HK-2 (cell line): Measurements from ENCODE around the gene THAP11.

Experiments
- DNase-seq: peaks from one replicate; pipeline ENCODE4 v3.0.0-alpha.2; 2018; ENCODE audit not compliant: unreplicated experiment

THAP11 gene

GRCh38 chr16:67841816-67842508 is at the start of gene THAP11:
THAP11 (plus strand) TSS chr16:67842320; CDS start chr16:67842555, 235 bp downstream.
- DNase-seq = peak; percentile 95

- DNase-seq = no peak
Observed at GRCh38 chr16:67796099-67796718, 45.9 kb upstream of the THAP11 start.

DNA sequence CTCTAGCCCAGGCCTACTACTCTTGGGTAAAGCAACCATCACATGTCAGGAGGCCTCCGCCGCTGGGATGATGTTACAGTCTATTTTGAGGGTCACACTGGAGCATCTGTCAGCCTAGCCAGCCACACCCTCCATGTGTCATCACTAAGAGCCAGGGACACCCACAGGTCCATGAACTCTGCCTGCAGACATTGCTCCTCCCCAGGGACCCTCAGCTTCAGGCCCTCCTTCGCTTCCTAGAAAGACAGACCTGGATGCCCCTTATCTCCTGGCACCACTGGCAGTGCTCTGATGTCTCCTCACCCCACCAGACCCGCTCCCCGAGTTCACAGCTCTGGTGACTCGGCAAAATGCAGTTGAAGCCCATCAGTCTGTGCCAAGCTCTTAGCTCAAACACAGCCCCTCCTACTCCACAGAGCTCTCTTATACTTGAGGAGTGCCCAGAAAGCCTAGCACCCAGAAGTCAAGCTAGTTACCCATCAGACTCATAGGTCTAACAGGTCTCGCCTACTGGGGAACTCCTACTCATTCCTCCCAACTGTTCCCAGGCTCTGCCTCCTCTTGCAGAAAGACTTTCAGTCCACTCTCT is 41.7 kb upstream of the THAP11 start:
- no peak for DNase-seq

DNA sequence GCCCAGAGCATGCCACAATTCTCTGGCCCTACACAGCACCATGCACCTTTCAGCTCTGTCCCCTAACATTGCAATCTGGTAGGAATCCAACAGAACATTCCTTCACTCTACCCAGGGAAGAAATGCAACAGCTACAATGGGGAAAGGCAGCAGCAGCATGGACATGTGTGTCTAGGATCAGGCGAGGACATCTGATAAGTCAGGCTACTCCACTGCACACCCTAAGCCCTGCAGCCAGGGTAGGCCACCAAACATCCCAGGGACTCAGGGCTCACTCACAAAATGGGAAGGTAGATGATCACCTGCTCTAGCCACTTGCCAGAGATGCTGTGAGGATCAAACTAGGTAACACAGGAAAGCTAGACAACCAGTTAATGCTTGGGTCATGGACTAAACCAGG is 40.9 kb upstream of the THAP11 start:
- DNase-seq = no peak

DNA sequence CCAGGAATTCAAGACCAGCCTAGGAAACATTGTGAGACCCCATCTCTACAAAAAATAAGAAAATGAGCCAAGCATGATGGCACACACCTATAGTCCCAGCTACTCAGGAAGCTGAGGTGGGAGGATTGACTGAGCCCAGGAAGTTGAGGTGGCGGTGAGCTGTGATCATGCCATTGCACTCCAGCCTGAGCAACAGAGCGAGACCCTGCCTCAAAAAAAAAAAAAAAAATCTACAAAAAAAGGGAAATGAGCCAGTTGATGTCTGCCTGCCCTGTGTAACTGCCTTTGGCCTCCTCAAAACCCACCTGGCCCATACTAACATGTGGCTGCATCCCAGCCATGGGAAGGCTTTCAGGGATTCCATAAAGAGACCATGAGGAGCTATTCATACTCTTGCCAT is 40.2 kb upstream of the THAP11 start:
- no peak for DNase-seq

- DNase-seq = no peak
Observed at GRCh38 chr16:67803894-67804293, 38.2 kb upstream of the THAP11 start.

DNA sequence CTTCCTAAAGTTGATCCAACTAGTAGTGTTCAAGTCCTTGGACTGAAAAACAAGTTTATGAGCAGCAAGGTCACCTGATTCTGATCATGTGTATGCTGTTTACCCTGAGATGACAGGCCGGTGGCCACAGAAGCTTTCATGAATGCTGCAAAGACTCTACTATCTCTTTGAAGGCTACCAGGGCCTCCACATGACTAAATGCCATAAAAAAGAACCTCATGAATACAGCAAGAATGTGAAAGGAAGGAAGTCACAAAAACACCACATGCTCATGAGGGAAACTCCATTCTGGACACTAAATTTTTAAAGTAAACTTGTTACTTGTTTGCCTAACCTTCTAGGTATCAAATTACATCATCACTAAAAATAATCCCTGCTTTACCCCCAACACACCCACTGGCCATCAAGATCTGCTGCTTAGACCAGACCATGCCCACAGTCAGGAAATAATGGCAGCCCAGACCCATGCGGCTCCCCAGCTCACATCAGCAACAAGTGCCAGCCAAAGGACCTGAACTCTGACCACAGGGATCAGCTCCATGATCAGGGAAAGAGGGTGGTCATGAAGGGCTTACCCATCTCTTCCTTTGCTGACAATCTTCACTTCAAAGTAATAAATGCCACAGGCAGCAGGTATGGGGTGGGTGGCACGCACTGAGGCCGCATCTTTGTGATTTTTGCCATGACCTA is 37.1 kb upstream of the THAP11 start:
- DNase-seq = no peak

GRCh38 chr16:67805718-67806427 is 36.2 kb upstream of the THAP11 start:
- no peak for DNase-seq

DNA sequence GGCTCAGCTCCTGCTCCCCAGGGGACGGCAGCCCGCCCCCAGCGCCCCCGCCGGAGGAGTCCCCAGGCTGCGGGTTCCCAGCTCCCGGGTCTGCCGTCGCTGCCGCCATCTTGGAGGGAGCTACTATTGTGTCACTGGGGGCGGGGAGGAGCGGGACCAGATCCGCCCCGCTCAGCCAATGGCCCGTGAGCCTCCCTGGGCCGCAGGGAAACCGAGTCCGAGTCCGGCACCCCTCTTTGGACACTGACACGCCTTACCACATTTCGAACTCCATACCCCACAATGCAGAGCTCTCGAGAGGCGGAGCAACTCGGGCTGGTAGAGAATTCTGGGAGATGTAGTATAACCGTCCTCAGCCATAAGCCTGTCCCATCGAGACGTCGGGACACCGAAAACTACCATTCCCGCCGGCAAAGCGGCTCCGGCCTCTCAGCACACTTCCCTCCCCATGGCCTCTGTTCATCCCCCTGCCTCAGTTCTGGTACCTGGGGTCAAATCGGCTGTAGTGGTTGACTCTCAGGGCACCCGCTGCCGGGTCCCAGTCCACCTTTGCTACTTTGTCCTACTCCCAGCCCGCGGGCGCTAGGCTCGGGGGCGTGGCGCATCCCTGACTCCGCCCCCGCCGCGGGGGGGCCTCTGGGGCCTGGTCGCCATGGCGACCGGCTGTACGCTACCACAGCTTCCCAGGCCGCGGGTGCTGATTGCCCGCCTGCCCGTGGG is 35.5 kb upstream of the THAP11 start, which contains the start of the genes RANBP10 and TSNAXIP1:
RANBP10 (minus strand) TSS at position 133 of the 720 bp plus-strand sequence; CDS start at position 109, 24 bp downstream.
TSNAXIP1 (plus strand) TSS at position 462 of the 720 bp plus-strand sequence. CDS start 261 bp downstream, outside the sequence.
- DNase-seq = peak; percentile 97

DNA sequence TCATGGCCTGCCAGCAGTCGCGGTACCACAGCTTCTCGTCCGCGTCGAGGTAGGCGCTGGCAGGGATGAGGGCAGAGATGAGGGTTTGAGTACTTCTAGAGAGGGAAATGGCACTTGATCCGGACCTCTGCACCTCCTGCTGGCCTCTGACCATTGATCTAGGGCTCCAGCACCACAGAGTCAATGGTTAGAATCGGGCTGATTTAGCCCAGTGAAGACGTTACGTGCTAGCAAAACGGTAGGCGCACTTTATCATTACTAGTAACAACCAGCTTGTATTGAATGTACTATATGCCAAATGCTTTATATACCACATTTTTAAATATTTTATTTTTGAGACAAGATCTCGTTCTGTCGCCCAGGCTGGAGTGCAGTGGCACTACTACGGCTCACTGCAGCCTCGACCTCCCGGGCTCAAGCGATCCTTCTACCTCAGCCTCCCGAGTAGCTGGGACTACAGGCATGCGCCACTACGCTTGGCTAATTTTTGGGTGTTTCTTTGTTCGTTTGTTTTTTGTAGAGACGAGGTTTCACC is 34.9 kb upstream of the THAP11 start:
- DNase-seq = no peak

GRCh38 chr16:67811899-67812298 is 30.2 kb upstream of the THAP11 start:
- no peak for DNase-seq

GRCh38 chr16:67814567-67814966 is 27.6 kb upstream of the THAP11 start:
- no peak for DNase-seq

DNA sequence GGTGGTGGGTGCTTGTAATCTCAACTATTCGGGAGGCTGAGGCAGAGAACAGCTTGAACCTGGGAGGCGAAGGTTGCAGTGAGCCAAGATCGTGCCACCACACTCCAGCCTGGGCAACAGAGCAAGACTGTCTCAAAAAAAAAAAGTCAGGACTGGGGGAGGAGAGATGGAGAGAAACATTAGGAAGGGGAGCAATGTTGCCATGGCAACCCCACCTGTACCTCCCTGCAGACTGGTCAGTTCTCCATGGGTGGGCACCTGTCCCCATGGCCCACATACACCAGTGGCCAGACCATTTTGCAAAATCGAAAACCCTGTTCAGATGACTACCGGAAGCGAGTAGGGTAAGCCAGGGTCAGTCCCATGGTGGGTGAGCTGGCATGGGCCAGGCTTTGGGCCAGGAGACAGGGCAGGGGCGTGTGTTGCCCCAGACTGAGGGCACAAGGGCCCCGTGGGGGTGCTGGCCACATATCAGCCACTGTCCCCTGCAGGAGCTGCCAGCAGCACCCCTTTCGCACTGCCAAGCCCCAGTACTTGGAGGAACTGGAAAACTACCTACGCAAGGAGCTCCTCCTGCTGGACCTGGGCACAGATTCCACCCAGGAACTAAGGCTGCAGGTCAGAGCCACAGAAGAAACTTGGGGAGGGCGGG is 21.4 kb upstream of the THAP11 start:
- no peak for DNase-seq

DNA sequence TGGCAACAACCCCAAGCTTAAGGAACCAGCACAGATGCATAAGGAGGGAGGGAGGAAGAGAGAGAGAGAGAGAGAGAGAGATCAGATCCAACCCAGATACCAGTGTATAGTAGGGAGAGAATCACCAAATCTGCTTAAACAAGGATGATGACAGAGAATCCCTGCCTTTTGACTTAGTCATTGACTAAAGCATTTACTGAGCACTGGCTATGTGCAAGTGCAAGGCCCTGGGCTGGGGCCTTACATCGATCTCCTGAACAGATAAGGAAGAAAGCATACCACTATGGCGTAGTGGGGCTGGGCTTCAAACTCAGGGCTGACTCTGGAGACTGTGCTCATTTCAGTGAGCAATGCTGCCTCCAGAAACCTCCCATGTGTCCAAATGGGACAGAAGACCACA is 19.6 kb upstream of the THAP11 start:
- no peak for DNase-seq

GRCh38 chr16:67825119-67825518 is 17.0 kb upstream of the THAP11 start:
- no peak for DNase-seq

GRCh38 chr16:67825906-67826305 is 16.2 kb upstream of the THAP11 start:
- DNase-seq = no peak

GRCh38 chr16:67828651-67829050 is 13.5 kb upstream of the THAP11 start:
- DNase-seq = no peak

DNA sequence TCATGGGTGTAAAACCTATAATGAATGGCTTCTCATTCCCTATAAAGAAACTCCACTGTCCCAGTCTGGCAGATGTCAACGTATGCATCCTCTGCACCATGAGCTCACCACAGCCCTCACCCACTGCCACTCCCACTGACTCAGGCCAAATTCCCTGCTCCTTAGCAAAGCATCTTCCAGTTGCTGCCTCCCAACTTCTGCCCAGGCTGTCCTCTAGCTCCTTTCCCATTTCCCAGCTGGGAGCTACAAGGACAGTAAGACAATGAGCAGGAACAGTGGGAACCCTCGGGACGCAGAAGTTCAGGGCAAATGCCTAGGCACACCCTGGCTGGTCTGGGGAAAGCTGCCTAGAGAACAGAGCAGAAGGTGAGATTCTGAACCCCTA is 9.1 kb upstream of the THAP11 start:
- peak; percentile 52 for DNase-seq

DNA sequence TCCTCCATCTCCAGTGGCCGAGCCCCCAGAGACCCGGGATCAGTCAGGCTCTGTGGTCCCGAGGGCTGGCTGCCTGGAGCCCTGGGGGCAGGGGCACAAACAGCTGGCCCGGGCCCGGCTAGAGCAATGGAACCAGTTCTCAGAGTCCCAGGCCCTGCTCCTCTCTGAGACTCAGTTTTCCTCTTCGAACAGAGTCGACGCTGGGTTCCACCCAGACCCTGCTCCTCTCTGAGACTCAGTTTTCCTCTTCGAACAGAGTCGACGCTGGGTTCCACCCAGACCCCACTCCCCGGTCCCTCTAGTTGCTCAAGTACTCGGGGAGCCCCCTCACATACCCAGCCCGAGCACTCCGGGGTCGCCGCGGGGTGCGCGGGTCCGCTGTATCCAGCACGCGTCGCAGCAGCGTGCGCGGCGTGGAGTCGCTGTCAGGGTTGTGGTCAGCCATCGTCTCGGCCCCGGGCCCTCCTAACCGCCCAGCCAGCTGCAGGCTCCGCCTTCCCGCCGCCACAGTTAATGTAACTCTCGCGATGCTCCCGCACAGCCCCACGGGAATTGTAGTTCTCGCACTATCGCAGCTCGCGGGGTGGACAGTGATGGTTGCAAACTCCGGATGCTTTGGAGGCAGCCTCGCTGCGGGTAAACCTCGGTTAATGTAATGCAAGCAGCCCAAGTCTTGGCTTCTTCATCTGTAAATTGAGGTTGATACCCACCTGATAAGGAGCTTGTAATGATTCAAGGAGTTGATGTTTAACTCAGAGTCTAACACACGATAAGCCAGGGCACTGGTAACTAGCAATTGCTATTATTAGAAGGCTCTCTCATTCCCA is 8.5 kb upstream of the THAP11 start:
- DNase-seq = peak; percentile 93
